Measurements from ENCODE around the gene BEST1.
"Not testable (repeated sequence)": the region's sequence is repeated elsewhere in the genome, so short reads cannot be mapped to it uniquely, and the experiment has no call there.

BEST1 gene

DNA sequence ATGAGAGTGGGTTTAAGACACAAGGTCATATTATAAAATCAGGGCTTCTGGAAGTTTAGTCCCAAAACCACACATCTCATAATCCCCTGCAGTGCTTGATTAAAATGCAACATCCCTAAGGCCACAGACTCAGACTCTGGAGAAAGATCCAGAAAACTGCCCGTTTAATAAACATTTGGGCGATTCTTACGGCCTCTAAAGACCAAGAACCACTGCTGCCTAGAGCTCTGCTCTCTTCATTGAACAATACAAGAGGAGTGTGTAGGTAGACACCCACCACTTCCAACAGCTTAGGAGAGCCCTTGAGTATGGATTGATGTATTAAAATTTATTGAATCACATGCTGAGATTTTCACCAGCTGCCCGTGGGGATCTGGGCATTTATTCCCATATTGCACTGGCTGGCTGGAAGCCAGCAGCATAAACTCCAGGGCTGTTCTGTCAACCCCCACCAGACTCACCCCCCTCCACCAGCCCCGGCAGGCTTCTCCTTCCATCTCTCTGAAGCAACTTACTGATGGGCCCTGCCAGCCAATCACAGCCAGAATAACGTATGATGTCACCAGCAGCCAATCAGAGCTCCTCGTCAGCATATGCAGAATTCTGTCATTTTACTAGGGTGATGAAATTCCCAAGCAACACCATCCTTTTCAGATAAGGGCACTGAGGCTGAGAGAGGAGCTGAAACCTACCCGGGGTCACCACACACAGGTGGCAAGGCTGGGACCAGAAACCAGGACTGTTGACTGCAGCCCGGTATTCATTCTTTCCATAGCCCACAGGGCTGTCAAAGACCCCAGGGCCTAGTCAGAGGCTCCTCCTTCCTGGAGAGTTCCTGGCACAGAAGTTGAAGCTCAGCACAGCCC, 749 bp upstream of the BEST1 start:
- peak; percentile 94 for DNase-seq (ENCODE audit: low read depth)

DNA sequence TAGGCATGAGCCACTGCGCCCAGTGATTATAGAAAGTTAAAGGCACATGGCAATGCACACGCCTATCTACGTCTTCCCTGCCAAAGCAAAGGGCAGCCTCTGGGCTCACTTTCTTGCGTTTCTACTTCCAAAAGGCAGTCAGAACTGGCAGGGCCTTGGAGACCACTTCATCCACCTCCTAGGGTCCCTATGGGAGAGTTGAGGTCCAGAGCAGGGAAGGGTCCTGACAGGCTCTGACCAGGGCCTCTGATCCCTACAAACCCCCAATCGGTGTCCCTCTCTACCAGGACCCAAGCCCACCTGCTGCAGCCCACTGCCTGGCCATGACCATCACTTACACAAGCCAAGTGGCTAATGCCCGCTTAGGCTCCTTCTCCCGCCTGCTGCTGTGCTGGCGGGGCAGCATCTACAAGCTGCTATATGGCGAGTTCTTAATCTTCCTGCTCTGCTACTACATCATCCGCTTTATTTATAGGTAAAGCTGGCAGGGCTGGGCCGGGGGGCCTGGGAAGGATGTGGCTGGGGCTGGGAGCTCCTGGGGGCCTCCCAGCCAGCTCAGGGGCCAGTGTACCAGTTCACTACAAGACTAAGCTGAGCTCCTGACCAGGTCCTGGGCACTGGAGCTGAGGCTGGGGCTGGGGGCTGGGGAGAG, 1.5 kb downstream of the BEST1 start:
- DNase-seq (ENCODE audit: low read depth) = no peak

DNA sequence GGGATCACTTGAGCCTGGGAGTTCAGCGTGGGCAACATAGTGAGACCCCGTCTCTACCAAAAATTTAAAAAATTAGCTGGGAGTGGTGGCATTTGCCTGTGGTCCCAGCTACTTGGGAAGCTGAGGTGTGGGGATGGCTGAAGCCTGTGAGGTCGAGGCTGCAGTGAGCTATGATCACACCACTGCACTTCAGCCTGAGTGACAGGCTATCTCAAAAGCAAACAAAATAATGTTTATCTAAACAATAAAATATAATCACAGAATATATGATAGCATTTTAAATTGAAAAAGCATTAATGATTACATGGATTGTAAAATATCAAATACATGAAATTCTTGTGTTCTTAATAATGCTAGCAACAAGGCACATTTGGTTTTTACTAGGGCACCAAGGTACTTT, 2.7 kb downstream of the BEST1 start:
- DNase-seq (ENCODE audit: low read depth) = no peak

DNA sequence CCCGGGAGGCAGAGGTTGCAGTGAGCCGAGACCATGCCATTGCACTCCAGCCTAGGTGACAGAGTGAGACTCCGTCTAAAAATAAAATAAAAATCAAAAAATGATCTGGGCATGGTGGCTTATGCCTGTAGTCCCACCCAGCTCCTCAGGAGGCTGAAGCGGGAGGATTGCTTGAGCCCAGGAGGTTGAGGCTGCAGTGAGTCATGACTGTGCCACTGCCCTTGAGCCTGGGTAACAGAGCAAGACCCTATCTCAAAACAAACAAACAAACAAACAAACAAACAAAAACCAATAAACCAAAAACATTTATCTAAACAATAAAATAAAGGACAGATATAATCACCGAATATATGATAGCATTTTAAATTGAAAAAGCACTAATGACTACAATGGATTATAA, 3.5 kb downstream of the BEST1 start:
- not testable (repeated sequence) for DNase-seq (ENCODE audit: low read depth)

DNA sequence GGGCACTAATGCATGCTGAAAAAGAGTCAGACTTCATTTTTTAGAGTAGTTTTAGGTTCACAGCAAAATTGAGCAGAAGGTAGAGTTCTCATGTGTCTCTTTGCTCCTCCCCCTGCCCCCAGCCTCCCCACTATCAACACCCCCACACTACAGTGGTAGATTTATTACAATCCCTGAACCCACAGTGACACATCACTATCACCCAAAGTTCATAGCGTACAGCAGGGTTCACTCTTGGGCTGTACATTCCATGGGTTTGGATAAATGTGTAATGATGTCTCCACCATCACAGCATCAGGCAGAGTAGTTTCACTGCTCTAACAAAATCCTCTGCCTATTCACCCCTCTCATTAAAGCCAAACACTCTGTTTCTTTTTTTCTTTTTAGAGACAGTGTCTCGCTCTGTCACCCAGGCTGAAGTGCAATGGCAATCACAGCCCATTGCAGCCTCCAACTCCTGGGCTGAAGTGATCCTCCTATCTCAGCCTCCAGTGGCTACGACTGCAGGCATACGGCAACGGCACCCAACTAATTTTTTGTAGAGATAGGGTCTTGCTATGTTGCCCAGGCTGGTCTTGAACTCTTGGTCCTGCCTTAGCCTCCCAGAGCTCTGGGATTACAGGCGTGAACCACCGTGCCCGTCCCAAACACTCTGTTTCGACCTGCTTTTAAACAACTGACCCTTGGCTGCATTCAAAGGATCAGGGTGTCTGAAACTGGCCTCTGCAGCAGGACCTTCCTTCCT, 4.1 kb downstream of the BEST1 start:
- peak; percentile 52 for DNase-seq (ENCODE audit: low read depth)

DNA sequence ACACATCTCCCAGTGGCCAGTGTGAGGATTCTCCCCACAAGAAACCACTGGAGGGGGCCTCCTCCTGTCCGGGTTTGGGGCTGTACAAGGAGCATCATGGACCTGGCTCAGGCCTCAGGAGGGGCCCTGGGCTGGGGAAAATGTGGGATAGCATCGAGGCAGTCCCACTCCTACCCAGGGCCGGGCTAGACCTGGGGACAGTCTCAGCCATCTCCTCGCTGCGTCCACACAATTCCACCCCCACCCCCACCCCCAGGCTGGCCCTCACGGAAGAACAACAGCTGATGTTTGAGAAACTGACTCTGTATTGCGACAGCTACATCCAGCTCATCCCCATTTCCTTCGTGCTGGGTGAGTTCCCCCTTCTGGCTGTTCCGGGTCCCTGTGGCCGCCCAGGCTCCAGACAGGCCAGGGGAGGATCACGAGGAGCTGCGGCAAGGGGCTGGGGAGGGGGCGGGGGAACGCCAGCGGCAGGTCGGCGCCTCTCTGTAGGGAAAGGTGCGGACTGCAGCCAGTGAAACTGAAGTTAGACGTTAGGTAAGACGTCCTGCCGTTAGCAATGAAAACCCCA, 4.8 kb downstream of the BEST1 start:
- peak; percentile 91 for DNase-seq (ENCODE audit: low read depth)

DNA sequence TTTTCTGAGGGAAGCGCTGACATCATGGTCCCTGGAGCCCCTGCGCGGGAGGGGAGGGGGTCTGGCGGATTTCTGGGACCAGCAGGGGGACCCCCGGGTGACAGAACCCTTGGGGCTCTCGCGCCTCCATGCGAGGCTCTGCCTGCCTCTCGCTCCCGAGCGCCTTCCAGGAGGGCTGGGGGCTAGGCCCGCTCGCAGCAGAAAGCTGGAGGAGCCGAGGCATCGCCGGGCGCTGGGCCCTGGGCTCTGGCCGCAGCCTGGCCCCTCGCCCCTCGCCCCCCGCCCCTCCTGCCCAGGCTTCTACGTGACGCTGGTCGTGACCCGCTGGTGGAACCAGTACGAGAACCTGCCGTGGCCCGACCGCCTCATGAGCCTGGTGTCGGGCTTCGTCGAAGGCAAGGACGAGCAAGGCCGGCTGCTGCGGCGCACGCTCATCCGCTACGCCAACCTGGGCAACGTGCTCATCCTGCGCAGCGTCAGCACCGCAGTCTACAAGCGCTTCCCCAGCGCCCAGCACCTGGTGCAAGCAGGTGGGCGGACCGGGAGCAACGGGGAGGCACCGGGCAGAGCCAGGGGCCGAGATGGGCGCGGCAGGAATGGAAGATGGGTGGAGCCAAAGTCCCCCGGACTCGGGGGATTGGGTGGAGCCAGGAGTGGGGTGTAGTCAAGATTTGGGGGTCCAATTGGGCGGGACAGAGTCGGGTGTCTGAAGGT, 5.4 kb downstream of the BEST1 start:
- peak; percentile 46 for DNase-seq (ENCODE audit: low read depth)

DNA sequence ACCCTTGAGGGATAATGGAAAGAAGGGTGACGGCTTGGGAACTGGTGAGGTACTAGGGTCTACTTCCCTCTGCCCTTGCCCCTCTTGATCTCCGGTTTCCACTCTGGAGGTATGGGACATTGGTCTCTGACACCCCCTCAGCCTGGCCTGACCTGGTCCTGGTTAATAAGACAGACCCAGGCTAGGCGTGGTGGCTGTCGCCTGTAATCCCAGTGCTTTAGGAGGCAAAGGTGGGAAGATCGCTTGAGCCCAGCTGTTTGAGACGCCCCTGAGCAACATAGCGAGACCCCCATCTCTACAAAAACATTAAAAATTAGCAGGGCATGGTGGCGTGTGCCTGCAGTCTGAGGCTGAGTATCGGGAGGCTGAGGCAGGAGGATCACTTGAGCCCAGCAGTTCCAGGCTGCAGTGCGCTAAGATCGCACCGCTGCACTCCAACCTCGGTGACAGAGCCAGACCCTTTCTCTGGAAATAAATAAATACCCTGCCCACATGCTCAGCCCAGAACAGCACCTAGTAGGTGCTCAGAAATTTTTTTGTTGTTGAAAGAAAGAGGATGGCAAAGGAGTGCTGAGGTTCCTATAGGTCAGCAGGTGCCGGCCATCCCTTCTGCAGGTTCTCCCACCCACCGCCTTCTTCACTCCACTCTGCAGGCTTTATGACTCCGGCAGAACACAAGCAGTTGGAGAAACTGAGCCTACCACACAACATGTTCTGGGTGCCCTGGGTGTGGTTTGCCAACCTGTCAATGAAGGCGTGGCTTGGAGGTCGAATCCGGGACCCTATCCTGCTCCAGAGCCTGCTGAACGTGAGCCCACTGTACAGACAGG, 6.3 kb downstream of the BEST1 start:
- DNase-seq (ENCODE audit: low read depth) = no peak

DNA sequence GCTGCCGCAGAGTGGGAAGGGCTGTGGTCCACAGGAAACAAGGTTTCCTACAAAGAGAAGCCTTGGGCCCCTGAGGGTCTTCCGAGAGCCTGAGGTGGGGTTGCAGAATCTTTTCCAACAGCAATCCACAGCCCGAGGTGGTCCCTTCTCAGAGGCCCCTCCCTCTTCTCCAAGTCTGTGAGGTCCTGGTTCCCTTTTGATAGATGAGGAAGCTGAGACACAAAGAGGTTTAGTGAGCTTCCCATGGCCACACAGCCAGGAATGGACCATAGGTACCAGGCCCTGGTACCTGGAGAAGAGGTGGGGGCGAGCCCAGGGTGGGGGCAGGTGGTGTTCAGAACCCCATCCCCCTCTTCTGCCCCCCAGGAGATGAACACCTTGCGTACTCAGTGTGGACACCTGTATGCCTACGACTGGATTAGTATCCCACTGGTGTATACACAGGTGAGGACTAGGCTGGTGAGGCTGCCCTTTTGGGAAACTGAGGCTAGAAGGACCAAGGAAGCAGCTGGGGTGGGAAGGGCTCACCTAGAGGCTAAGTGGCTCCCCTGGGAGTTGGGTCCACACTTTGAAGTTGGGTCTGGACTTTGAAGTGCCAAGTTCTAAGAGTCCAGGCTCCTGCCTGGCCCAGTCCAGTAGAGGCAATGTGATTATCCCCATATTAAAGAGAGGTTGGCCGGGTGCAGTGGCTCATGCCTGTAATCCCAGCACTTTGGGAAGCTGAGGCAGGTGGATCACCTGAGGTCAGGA, 7.0 kb downstream of the BEST1 start:
- no peak for DNase-seq (ENCODE audit: low read depth)

DNA sequence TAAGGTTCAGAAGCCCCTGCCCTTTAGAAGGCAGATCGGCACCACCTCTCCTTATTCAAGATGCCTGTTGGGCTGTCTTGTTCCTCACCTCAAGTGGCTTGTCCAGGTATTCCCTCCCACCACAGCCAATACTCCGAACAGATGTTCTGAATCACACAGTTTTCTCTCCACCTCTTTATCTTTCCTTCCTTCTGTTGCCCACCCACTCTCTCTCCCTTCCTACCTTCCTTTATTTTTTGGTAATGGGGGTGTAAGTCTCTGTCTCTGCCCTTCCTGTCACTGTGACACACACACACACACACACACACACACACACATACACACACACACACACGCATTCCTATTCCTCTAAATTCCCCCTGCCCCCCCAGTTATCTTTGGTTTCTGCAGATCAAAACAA, 8.4 kb downstream of the BEST1 start:
- no peak for DNase-seq (ENCODE audit: low read depth)

DNA sequence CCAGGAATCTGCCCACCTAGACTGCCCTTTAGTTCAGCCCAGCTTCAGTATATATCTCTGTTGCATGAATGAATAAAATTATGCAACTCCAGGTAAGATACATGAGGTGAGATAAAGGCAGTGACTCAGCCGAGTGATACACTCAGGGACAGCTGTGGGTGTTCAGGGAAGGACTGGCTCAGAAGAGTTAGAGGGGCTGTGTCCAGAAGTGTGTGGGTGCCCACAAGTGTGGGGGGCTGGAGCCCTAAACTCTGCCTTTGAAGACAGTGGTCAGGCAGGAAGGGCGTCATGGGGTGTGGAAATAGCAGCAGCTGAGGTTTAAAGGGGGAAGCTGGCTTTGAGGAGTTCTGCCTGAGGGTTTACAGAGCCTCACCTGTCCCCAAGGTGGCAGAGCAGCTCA, 9.0 kb downstream of the BEST1 start:
- no peak for DNase-seq (ENCODE audit: low read depth)

DNA sequence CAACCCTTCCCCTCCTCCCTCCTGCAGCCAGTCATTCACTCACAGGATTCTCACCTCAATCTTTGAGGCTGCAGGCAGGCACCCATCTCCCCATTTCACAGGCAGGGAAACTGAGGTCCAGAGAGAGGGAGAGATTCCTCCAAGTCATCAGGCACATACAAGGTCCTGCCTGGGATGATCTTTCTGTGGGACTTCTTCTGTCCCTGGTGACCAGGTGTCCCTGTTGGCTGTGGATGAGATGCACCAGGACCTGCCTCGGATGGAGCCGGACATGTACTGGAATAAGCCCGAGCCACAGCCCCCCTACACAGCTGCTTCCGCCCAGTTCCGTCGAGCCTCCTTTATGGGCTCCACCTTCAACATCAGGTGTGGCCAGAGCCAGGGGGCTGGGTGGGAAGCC, 9.5 kb downstream of the BEST1 start:
- no peak for DNase-seq (ENCODE audit: low read depth)

DNA sequence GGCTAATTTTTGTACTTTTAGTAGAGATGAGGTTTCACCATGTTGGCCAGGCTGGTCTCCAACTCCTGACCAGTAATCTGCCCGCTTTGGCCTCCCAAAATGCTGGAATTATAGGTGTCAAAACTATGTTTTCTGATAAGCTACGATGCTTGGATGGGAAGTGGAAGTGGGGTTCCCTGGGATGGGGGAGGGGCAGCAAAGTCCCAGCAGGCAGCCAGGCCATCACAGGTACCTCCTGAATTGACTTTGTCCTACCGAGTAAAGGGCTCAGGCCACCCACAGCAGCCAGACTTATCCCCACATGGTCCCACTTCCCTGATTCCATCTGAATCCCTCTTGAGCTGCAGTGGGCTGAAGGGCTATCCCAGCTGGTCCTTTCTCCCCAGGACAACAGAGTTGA, 10.4 kb downstream of the BEST1 start:
- DNase-seq (ENCODE audit: low read depth) = no peak

DNA sequence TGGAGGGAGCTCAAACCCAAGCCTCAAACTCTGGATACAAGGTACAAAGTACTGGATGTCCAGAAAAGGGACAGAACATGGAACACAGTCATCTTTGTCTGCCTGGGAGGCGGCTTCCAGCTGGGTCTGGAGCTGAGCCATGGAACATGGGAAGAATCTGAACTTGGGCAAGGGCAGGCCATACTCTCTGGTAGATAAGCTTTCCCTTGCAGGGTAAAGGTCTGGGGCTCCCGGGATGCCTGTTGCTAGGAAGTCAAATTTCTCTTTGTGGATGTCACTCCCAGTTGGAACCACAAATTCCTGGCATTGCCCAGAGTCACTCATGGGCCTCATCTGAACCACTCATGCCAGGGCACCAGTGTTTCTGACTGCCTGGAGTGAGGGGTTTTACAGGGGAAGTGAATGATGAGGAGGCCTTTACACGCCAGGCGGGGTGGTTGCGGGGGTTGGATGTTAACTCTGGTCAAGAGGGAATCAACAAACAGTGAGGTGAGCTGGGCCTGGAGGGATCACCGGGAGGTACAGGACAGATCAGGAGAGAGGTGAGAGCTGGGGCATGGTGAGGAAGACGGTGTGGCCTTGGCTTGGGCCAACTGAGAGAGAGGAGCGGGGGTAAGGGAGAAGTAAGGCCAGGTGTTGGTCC, 11.5 kb downstream of the BEST1 start:
- peak; percentile 28 for DNase-seq (ENCODE audit: low read depth)

DNA sequence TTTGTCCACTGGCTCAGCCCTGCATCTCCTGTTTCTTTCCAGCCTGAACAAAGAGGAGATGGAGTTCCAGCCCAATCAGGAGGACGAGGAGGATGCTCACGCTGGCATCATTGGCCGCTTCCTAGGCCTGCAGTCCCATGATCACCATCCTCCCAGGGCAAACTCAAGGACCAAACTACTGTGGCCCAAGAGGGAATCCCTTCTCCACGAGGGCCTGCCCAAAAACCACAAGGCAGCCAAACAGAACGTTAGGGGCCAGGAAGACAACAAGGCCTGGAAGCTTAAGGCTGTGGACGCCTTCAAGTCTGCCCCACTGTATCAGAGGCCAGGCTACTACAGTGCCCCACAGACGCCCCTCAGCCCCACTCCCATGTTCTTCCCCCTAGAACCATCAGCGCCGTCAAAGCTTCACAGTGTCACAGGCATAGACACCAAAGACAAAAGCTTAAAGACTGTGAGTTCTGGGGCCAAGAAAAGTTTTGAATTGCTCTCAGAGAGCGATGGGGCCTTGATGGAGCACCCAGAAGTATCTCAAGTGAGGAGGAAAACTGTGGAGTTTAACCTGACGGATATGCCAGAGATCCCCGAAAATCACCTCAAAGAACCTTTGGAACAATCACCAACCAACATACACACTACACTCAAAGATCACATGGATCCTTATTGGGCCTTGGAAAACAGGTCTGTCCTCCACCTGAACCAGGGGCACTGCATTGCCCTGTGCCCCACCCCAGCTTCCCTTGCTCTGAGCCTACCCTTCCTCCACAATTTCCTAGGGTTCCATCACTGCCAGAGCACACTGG, 12.3 kb downstream of the BEST1 start:
- no peak for DNase-seq (ENCODE audit: low read depth)

DNA sequence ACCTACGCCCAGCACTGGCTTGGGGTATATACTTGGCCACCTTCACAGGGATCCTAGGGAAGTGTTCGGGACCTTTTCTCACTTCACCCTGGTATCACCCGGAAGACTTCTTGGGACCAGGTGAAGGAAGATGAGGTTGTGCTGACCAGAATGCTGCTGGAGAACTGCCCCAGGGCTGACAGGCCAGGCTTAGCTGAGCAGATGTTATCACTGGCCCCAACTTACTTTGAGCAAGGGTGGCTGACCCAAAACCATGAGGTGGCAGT, 12.8 kb downstream of the BEST1 start:
- peak; percentile 52 for DNase-seq (ENCODE audit: low read depth)

DNA sequence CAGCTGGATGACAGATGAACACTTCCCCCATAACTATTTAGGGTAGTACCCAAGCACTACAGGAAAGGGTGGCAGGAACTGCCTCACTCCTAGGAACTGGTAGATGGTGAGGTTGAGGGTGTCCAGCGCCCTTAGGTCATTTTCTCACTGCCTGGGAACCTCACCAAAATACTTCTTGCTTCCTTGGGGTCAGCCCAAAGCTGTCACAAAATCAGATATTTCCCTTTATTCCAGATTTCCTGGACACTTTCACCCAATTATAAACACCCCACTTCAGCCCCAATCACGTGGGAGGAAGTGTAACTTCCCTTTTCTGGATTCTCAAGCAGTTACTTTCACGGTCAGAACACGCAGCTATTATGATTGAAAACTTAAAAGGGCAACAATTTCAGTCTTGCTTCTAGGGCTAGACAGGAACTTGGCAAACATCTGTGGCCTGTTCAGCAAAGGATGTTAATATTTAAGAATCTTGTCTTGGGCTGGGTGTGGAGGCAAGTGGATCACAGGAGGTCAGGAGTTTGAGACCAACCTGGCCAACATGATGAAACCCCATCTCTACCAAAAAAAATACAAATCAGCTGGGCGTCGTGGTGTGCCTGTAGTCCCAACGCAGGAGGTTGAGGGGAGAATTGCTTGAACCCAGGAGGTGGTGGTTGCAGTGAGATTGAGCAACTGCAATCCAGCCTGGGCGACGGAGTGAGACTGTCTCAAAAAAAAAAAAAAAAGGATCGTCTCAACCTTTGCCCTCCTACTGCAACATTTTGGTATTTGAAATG, 13.3 kb downstream of the BEST1 start:
- peak; percentile 69 for DNase-seq (ENCODE audit: low read depth)

DNA sequence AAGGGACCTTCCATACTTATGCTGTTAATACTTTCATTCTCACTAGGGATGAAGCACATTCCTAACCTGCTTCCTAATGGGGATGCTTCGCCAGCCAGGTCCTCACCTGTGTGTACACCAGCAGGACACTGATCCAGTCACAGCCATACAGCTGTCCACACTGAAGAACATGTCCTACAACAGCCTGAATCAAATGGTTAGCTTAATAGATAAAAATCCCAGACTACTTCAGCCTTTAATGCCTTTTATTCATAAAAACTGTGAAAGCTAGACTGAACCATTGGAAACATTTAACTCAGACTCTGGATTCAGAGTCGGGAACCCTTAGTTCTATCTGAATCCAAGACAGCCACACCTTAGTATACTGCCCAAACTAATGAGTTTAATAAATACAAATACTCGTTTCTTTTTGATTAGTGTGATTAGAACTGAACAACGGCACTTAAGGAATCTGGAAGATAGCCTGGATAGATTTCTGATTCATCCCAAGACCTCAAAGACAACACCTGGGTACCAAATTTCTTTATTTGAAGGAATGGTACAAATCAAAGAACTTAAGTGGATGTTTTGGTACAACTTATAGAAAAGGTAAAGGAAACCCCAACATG, 14.0 kb downstream of the BEST1 start:
- no peak for DNase-seq (ENCODE audit: low read depth)

Measured in iris pigment epithelial cell (primary cell).